Lung (tissue), 12 donors: ENCODE measurements around the gene CDYL. TPM values are rescaled to one million over a fixed set of nuclear protein-coding genes. Genes with fewer than 3 reads are reported as not detected.
A peak's percentile ranks its signal among the peaks of the same experiment; 100 is the strongest.

Experiments used
- ATAC-seq: fragments of 200-7000 bp; cut with Tn5 transposase; one replicate; pipeline ENCODE4 v1.9.1; 2020; ENCODE audit warnings: moderate number of reproducible peaks; ENCODE audit not compliant: insufficient read depth, low FRiP score
- DNase-seq, 3 donors: peaks; one replicate each; pipeline ENCODE4 v3.0.0-alpha.2; 2013 to 2017
- H3K27ac ChIP-seq, 2 donors: one replicate each; pipeline ENCODE4 v1.5.1; 2013; ENCODE audit warnings: mild to moderate bottlenecking in 2 of 2, moderate library complexity in 2 of 2, control low read depth in 1 of 2, inconsistent platforms in 1 of 2, low read depth in 1 of 2, low read length in 1 of 2
- H3K27me3 ChIP-seq, 3 donors: one replicate each; pipeline ENCODE4 v1.5.1; 2013; ENCODE audit warnings: low read length in 2 of 3; ENCODE audit not compliant: control insufficient read depth in 3 of 3, insufficient read depth in 3 of 3
- H3K36me3 ChIP-seq, 4 donors: one replicate each; pipeline ENCODE4 v1.5.1; 2013; ENCODE audit warnings: low read length in 4 of 4, mild to moderate bottlenecking in 1 of 4, moderate library complexity in 1 of 4; ENCODE audit not compliant: control insufficient read depth in 4 of 4, insufficient read depth in 4 of 4
- H3K4me1 ChIP-seq, 5 donors: one replicate each; pipeline ENCODE4 v1.5.1; 2013; ENCODE audit warnings: low read length in 5 of 5, mild to moderate bottlenecking in 2 of 5, moderate library complexity in 1 of 5; ENCODE audit not compliant: control insufficient read depth in 5 of 5, insufficient read depth in 5 of 5
- H3K4me3 ChIP-seq: one replicate; pipeline ENCODE4 v1.5.1; 2013; ENCODE audit warnings: mild to moderate bottlenecking, control low read depth, moderate library complexity
- H3K9ac ChIP-seq, 2 donors: one replicate each; pipeline ENCODE4 v1.5.1; 2013; ENCODE audit warnings: low read length in 2 of 2, control low read depth in 1 of 2; ENCODE audit not compliant: insufficient read depth in 1 of 2
- H3K9me3 ChIP-seq, 4 donors: one replicate each; pipeline ENCODE4 v1.5.1; 2013; ENCODE audit warnings: low read length in 3 of 4, mild to moderate bottlenecking in 1 of 4, moderate library complexity in 1 of 4; ENCODE audit not compliant: control insufficient read depth in 4 of 4, insufficient read depth in 3 of 4
- CTCF ChIP-seq: IDR thresholded peaks from 2 replicates; pipeline ENCODE4 v1.5.1; 2012; ENCODE audit warnings: mild to moderate bottlenecking; ENCODE audit errors: control extremely low read depth, extremely low read depth
- WGBS, 2 donors: extraction: QIAGEN DNeasy Blood & Tissue Kit; methylation state at CpG; one replicate each; pipeline ENCODE4 v1.1.7; 2013; 5-methylcytosine and 5-hydroxymethylcytosine counted together
- polyA plus RNA-seq, 2 donors: library from polyadenylated mRNA; stranded (reverse); fragments of 200-250 nt; gene quantifications; one replicate each; pipeline ENCODE4 v1.2.1, GENCODE V29; 2013
- total RNA-seq, 2 donors: library from RNA; depleted of rRNA in 1 of 2; stranded (reverse); fragments of >200 nt in 1 of 2; gene quantifications; one replicate each; pipeline ENCODE4 v1.2.1, GENCODE V29; 2014 to 2021
- donor health status: control.
- donor health status: control.
- donor health status: Bipolar disorder and iron deficiency.
- donor health status: healthy.
- donor health status: DM: yes; HTN: yes; CAD: no.

The CDYL gene
- total and polyA plus RNA-seq, 4 donors = 5.8 to 51.6 (median 20.9) TPM

- Histone ChIP-seq H3K9ac (no peak overlapping the region), H3K27me3 (no peaks in the 10 kb centered on the region), H3K27ac (no peak overlapping the region), H3K36me3 (peaks cover 0 to 16% (median 3%) of the 10 kb centered on the region in 4 donors), H3K4me1 (peaks cover 0 to 3% (median 0%) of the 10 kb centered on the region in 5 donors), H3K9me3 (peaks cover 0 to 3% (median 0%) of the 10 kb centered on the region in 4 donors), H3K4me3 (no peak overlapping the region)
- ATAC-seq = no peak
- TF ChIP-seq CTCF = no peak
- 95 to 99% methylated on average over 2 of the region's 2 CpGs for WGBS, 2 donors
- DNase-seq = no peak
Measured at GRCh38 chr6:4888841-4889240, 112.6 kb downstream of the CDYL start.

- no peak for DNase-seq
- H3K27ac ChIP-seq = no peak overlapping the region
- no peak overlapping the region for H3K9ac ChIP-seq
- WGBS, 2 donors = 31 to 38% methylated on average over 5 of the region's 5 CpGs
- no peaks in the 10 kb centered on the region for H3K27me3 ChIP-seq
- no peak overlapping the region for H3K4me3 ChIP-seq
- H3K9me3 ChIP-seq = peaks cover 0 to 3% (median 0%) of the 10 kb centered on the region in 4 donors
- ATAC-seq = peak; percentile 34
- H3K36me3 ChIP-seq = peaks cover 0 to 19% (median 3%) of the 10 kb centered on the region in 4 donors
- no peak for TF ChIP-seq CTCF
- H3K4me1 ChIP-seq = peaks cover 0 to 3% (median 0%) of the 10 kb centered on the region in 5 donors
Measured at GRCh38 chr6:4889701-4890100, 113.5 kb downstream of the CDYL start.

GRCh38 chr6:4890191-4890590 lies 114.0 kb downstream of the CDYL start:
- Histone ChIP-seq H3K9me3 (peaks cover 0 to 3% (median 0%) of the 10 kb centered on the region in 4 donors), H3K4me3 (no peak overlapping the region), H3K9ac (no peak overlapping the region), H3K36me3 (peaks cover 0 to 19% (median 3%) of the 10 kb centered on the region in 4 donors), H3K27ac (no peak overlapping the region), H3K27me3 (no peaks in the 10 kb centered on the region), H3K4me1 (peaks cover 0 to 3% (median 0%) of the 10 kb centered on the region in 5 donors)
- DNase-seq (no peak), ATAC-seq (no peak)
- TF ChIP-seq CTCF = no peak
- 82 to 89% methylated on average over 9 of the region's 9 CpGs for WGBS, 2 donors

GRCh38 chr6:4890627-4891026 lies 114.4 kb downstream of the CDYL start:
- no peak overlapping the region for H3K27ac ChIP-seq
- DNase-seq (no peak), ATAC-seq (no peak)
- no peak for TF ChIP-seq CTCF
- peaks cover 0 to 3% (median 0%) of the 10 kb centered on the region in 4 donors for H3K9me3 ChIP-seq
- H3K36me3 ChIP-seq = peaks cover 0 to 19% (median 3%) of the 10 kb centered on the region in 4 donors
- H3K9ac ChIP-seq = no peak overlapping the region
- WGBS, 2 donors = 82 to 92% methylated on average over 11 of the region's 11 CpGs
- peaks cover 0 to 3% (median 0%) of the 10 kb centered on the region in 5 donors for H3K4me1 ChIP-seq
- no peak overlapping the region for H3K4me3 ChIP-seq
- H3K27me3 ChIP-seq = no peaks in the 10 kb centered on the region
